ENCODE results near the gene KRTDAP. TPM values are rescaled to one million over a fixed set of nuclear protein-coding genes. Genes with fewer than 3 reads are reported as not detected.
"Not testable (repeated sequence)": the region's sequence is repeated elsewhere in the genome, so short reads cannot be mapped to it uniquely, and the experiment has no call there.

The KRTDAP gene
- total and polyA plus RNA-seq, 9 of the 15 experiments (the other 6 are each of a cell fraction or from before 2014, with no cell fraction given) = not detected

- 0% methylated on average over 1 of the region's 1 CpG for WGBS (ENCODE audit: insufficient coverage, low coverage, missing lambda C conversion rate)
- H3K9me3 ChIP-seq (replicated peaks; ENCODE audit: control insufficient read depth, insufficient read depth, low read depth, low read length) = no peaks in the 10 kb centered on the region
- TF ChIP-seq EP400 (IDR thresholded peaks at IDR 0.05) (no peak), NFIC (IDR thresholded peaks at IDR 0.05) (no peak), BMI1 (IDR thresholded peaks at IDR 0.05; ENCODE audit: low read length) (no peak), REST (IDR thresholded peaks at IDR 0.05; ENCODE audit: borderline replicate concordance) (no peak), REST (CRISPR knock-in tag; IDR thresholded peaks at IDR 0.05; ENCODE audit: low read depth) (no peak), ZBTB2 (IDR thresholded peaks at IDR 0.05) (no peak)
- no peak for DNase-seq (ENCODE audit: extremely low read depth in 1 of 4, low spot score in 3 of 4)
- no peaks in the 10 kb centered on the region for H3K79me2 ChIP-seq (ENCODE audit: control insufficient read depth, insufficient read depth, low read length)
- H3K27me3 ChIP-seq (ENCODE audit: control insufficient read depth in 2 of 2, insufficient read depth in 2 of 2, low read length in 2 of 2) = peaks cover 42 to 44% of the 10 kb centered on the region in 2 experiments
- no TSS peak for BruUV-seq (replicated peaks)
- ChIA-PET CTCF (ENCODE audit: low intra/inter-chr PET ratio) (interaction anchor here (0.7 to 4.2 kb wide), 2 partner anchors 113 to 420 kb away, joined by 6 to 34 read pairs; no protein-coding TSS in a partner anchor), POLR2A (interaction anchor here (0.7 kb wide), 1 partner anchor 129 kb away, joined by 3 read pairs; no protein-coding TSS in a partner anchor)
- H3K27ac ChIP-seq (ENCODE audit: extremely low read depth, low read depth, low read length) = no peak overlapping the region
- H2AFZ ChIP-seq (ENCODE audit: low read depth, low read length) = no peak overlapping the region
- no peak for FAIRE-seq
- H3K9ac ChIP-seq (ENCODE audit: insufficient read depth in 1 of 2, low read depth in 2 of 2, low read length in 2 of 2) = no peak overlapping the region
- H3K36me3 ChIP-seq (ENCODE audit: control insufficient read depth, insufficient read depth, low read length) = no peaks in the 10 kb centered on the region
- H3K4me2 ChIP-seq (ENCODE audit: insufficient read depth, low read length) = no peak overlapping the region
- no peaks in the 10 kb centered on the region for H3K4me1 ChIP-seq (replicated peaks in 1 of 2; ENCODE audit: control insufficient read depth in 2 of 2, insufficient read depth in 2 of 2, low read length in 2 of 2)
- 0 out of 2 replicates have a peak, but pooled peaks cover 4% of the 10 kb centered on the region for H4K20me1 ChIP-seq (replicated peaks; ENCODE audit: control insufficient read depth, insufficient read depth, low read length)
- no peaks in the 10 kb centered on the region for H3K9me1 ChIP-seq (ENCODE audit: control insufficient read depth, insufficient read depth, low read length)
- intact Hi-C loops (cut with micrococcal nuclease) = no loop called here
- in situ Hi-C loops (cut with MboI) = loop anchor here (10.0 kb wide), 1 partner anchor 191 kb away; no protein-coding TSS in a partner anchor
- no peak for ATAC-seq
- H3K4me3 ChIP-seq = no peak overlapping the region
Measured at GRCh38 chr19:35466259-35466658, 24.0 kb downstream of the KRTDAP start.

- POLR2A ChIA-PET = interaction anchor here (0.6 kb wide), 1 partner anchor 271 kb away, joined by 3 read pairs; no protein-coding TSS in a partner anchor
- intact Hi-C loops (cut with micrococcal nuclease); BruUV-seq (replicated peaks); H3K9me3 ChIP-seq (replicated peaks; ENCODE audit: control insufficient read depth, insufficient read depth, low read depth, low read length); H3K79me2 ChIP-seq (ENCODE audit: control insufficient read depth, insufficient read depth, low read length); H3K9me1 ChIP-seq (ENCODE audit: control insufficient read depth, insufficient read depth, low read length); H2AFZ ChIP-seq (ENCODE audit: low read depth, low read length); H3K4me3 ChIP-seq; H3K4me1 ChIP-seq (replicated peaks in 1 of 2; ENCODE audit: control insufficient read depth in 2 of 2, insufficient read depth in 2 of 2, low read length in 2 of 2); ATAC-seq; H3K9ac ChIP-seq (ENCODE audit: insufficient read depth in 1 of 2, low read depth in 2 of 2, low read length in 2 of 2); CTCF ChIA-PET (ENCODE audit: low intra/inter-chr PET ratio); H4K20me1 ChIP-seq (replicated peaks; ENCODE audit: control insufficient read depth, insufficient read depth, low read length); DNase-seq (ENCODE audit: extremely low read depth in 1 of 4, low spot score in 3 of 4); FAIRE-seq; H3K4me2 ChIP-seq (ENCODE audit: insufficient read depth, low read length); H3K27ac ChIP-seq (ENCODE audit: extremely low read depth, low read depth, low read length); H3K36me3 ChIP-seq (ENCODE audit: control insufficient read depth, insufficient read depth, low read length): not testable (repeated sequence)
- H3K27me3 ChIP-seq (ENCODE audit: control insufficient read depth in 2 of 2, insufficient read depth in 2 of 2, low read length in 2 of 2) = peaks cover 49 to 58% of the 10 kb centered on the region in 2 experiments
- 1% methylated on average over 7 of the region's 7 CpGs for WGBS (ENCODE audit: insufficient coverage, low coverage, missing lambda C conversion rate)
- in situ Hi-C loops (cut with MboI) = loop anchor here (10.0 kb wide), 1 partner anchor 188 kb away; no protein-coding TSS in a partner anchor
Measured at GRCh38 chr19:35462956-35463355, 27.3 kb downstream of the KRTDAP start.

Data from K562 (cell line).